ENCODE results near the gene MCCC1. TPM values are rescaled to one million over a fixed set of nuclear protein-coding genes. Genes with fewer than 3 reads are reported as not detected.

MCCC1 gene
- total and polyA plus RNA-seq, 2 of the 13 experiments (the other 11 are each of a cell fraction or from before 2014, with no cell fraction given) = 11.7 to 30.1 TPM

DNA sequence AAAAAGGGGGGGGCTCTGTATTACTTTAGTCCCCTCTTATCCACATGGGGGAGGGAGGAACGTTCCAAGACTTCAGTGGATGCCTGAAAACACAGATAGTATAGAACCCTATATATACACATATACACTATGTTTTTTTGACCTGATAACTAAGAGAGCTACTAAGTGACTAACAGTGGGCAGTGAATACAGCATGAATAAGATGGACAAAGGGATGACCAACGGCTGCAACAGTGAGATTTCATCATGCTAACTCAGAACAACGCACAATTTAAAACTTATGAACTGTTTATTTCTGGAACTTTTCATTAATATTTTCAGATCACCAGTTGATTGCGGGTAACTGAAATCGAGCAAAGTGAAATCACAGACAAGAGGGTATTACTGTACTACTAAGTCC lies 126.2 kb downstream of the MCCC1 start:
- intact Hi-C loops (cut with micrococcal nuclease; ENCODE audit: unreplicated experiment) = loop anchor here (10.0 kb wide), 1 partner anchor 258 kb away; no protein-coding TSS in a partner anchor
- H3K9me3 ChIP-seq (ENCODE audit: low read length) = no peaks in the 10 kb centered on the region
- 99% methylated on average over 5 of the region's 5 CpGs for WGBS (ENCODE audit: low lambda C conversion rate)
- ATAC-seq = no peak
- no peak for TF ChIP-seq ZNF3 (CRISPR knock-in tag; IDR thresholded peaks at IDR 0.05)
- no peak for TF ChIP-seq ZNF549 (CRISPR knock-in tag; IDR thresholded peaks at IDR 0.05)
- TF ChIP-seq ZNF264 (CRISPR knock-in tag; IDR thresholded peaks at IDR 0.05) = no peak
- TF ChIP-seq, protein P1, sequence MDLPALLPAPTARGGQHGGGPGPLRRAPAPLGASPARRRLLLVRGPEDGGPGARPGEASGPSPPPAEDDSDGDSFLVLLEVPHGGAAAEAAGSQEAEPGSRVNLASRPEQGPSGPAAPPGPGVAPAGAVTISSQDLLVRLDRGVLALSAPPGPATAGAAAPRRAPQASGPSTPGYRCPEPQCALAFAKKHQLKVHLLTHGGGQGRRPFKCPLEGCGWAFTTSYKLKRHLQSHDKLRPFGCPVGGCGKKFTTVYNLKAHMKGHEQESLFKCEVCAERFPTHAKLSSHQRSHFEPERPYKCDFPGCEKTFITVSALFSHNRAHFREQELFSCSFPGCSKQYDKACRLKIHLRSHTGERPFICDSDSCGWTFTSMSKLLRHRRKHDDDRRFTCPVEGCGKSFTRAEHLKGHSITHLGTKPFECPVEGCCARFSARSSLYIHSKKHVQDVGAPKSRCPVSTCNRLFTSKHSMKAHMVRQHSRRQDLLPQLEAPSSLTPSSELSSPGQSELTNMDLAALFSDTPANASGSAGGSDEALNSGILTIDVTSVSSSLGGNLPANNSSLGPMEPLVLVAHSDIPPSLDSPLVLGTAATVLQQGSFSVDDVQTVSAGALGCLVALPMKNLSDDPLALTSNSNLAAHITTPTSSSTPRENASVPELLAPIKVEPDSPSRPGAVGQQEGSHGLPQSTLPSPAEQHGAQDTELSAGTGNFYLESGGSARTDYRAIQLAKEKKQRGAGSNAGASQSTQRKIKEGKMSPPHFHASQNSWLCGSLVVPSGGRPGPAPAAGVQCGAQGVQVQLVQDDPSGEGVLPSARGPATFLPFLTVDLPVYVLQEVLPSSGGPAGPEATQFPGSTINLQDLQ (CRISPR knock-in tag; IDR thresholded peaks at IDR 0.05) = no peak
- TF ChIP-seq ERF (CRISPR knock-in tag; IDR thresholded peaks at IDR 0.05) = no peak
- TF ChIP-seq ZNF878 (CRISPR knock-in tag; IDR thresholded peaks at IDR 0.05) = no peak
- TF ChIP-seq ZNF274 (CRISPR knock-in tag; IDR thresholded peaks at IDR 0.05) = no peak
- TF ChIP-seq NFE2 (CRISPR knock-in tag; IDR thresholded peaks at IDR 0.05) = no peak
- TF ChIP-seq NR2F1 (CRISPR knock-in tag; IDR thresholded peaks at IDR 0.05) = no peak
- no peak for TF ChIP-seq ZNF296 (CRISPR knock-in tag; conservative IDR thresholded peaks at IDR 0.05)
- TF ChIP-seq, protein P2, sequence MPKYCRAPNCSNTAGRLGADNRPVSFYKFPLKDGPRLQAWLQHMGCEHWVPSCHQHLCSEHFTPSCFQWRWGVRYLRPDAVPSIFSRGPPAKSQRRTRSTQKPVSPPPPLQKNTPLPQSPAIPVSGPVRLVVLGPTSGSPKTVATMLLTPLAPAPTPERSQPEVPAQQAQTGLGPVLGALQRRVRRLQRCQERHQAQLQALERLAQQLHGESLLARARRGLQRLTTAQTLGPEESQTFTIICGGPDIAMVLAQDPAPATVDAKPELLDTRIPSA (CRISPR knock-in tag; IDR thresholded peaks at IDR 0.05; ENCODE audit: borderline replicate concordance) = no peak
- TF ChIP-seq ZNF761 (CRISPR knock-in tag; conservative IDR thresholded peaks at IDR 0.05) = no peak
- TF ChIP-seq NR3C1 (CRISPR knock-in tag; IDR thresholded peaks at IDR 0.05) = no peak
- no peak for TF ChIP-seq CAMTA2 (CRISPR knock-in tag; IDR thresholded peaks at IDR 0.05; ENCODE audit: borderline replicate concordance)
- TF ChIP-seq FLYWCH1 (CRISPR knock-in tag; IDR thresholded peaks at IDR 0.05) = no peak
- TF ChIP-seq SP2 (CRISPR knock-in tag; IDR thresholded peaks at IDR 0.05) = no peak
- no peak for TF ChIP-seq ZBTB38 (CRISPR knock-in tag; IDR thresholded peaks at IDR 0.05)
- H3K27ac ChIP-seq (ENCODE audit: extremely low read length, insufficient read depth, low read length) = no peak overlapping the region
- in situ Hi-C loops (cut with HindIII; ENCODE audit: extremely low pct_ligation_motif_present, low pct_unique_long_range_greater_than_20kb) = no loop called here
- H3K4me3 ChIP-seq (replicated peaks in 1 of 3; ENCODE audit: insufficient read depth in 1 of 3, low read depth in 2 of 3, low read length in 3 of 3) = no peak overlapping the region
- peaks cover 73% of the 10 kb centered on the region for H3K79me2 ChIP-seq (ENCODE audit: insufficient read depth, low read length)
- no peaks in the 10 kb centered on the region for H3K36me3 ChIP-seq (replicated peaks in 1 of 2; ENCODE audit: control insufficient read depth in 1 of 2, insufficient read depth in 2 of 2, low read length in 2 of 2)
- H3K4me1 ChIP-seq (ENCODE audit: insufficient read depth, low read length) = peaks cover 42% of the 10 kb centered on the region
- H3K27me3 ChIP-seq (ENCODE audit: control insufficient read depth in 1 of 2, insufficient read depth in 2 of 2, low read length in 2 of 2) = 0 out of 5 replicates have a peak, but pooled peaks cover 0 to 1% of the 10 kb centered on the region in 2 experiments
- no peak overlapping the region for H2AFZ ChIP-seq (ENCODE audit: low read length)
- no peak overlapping the region for H3K9ac ChIP-seq (ENCODE audit: insufficient read depth, low read depth, low read length)
- CTCF ChIA-PET (ENCODE audit: low intra/inter-chr PET ratio, low total read pairs) = no interaction called here
- POLR2A ChIA-PET = no interaction called here
- no peak for DNase-seq (ENCODE audit: low spot score)
- no peak for FAIRE-seq
- H3K4me2 ChIP-seq (ENCODE audit: low read depth, low read length) = no peak overlapping the region
- BruUV-seq (replicated peaks) = no TSS peak
- no peaks in the 10 kb centered on the region; the same call in 1 of the 2 replicates for H4K20me1 ChIP-seq (ENCODE audit: insufficient read depth, low read length)

Measured in HepG2 (cell line).